Pancreas (tissue), 10 donors: ENCODE data around the gene ZNF385A. TPM values are rescaled to one million over a fixed set of nuclear protein-coding genes. Genes with fewer than 3 reads are reported as not detected.

Experiments used
- ATAC-seq, 4 donors: fragments of 200-7000 bp; cut with Tn5 transposase; one replicate each; pipeline versions ENCODE4 v1.8.0 to v1.9.1; 2020; ENCODE audit warnings: mild to moderate bottlenecking in 4 of 4, moderate library complexity in 4 of 4
- DNase-seq, 6 donors: peaks; one replicate each; pipeline ENCODE4 v3.0.0-alpha.2; 2020
- FAIRE-seq: peaks from 2 replicates; lab custom pipeline; 2012; peaks lifted over from hg19 to GRCh38; lab: Jason Lieb, UNC
- H3K27ac ChIP-seq, 4 donors: fragments of 200-600 bp; sonication (generic); 1 replicate in 3 of 4; 2 replicates in 1 of 4; pipeline versions ENCODE4 v1.5.0 to v1.8.0; 2020
- H3K27me3 ChIP-seq, 4 donors: fragments of 200-600 bp; one replicate each; pipeline ENCODE4 v1.8.0; 2021
- H3K36me3 ChIP-seq, 3 donors: fragments of 200-600 bp; sonication (generic) in 1 of 3; one replicate each; pipeline versions ENCODE4 v1.5.0 to v1.8.0; 2020 to 2021
- H3K4me1 ChIP-seq, 3 donors: fragments of 200-600 bp; one replicate each; pipeline ENCODE4 v1.8.0; 2021
- H3K4me3 ChIP-seq, 4 donors: fragments of 200-600 bp; sonication (generic) in 2 of 4; one replicate each; pipeline versions ENCODE4 v1.5.0 to v1.8.0; 2020 to 2021
- H3K9me3 ChIP-seq, 4 donors: fragments of 200-600 bp; one replicate each; pipeline ENCODE4 v1.8.0; 2021
- CTCF ChIP-seq, 4 donors: fragments of 200-600 bp; sonication (generic) in 3 of 4; IDR thresholded peaks; one replicate each; pipeline versions ENCODE4 v1.5.0 to v1.8.0; 2021; ENCODE audit warnings: antibody characterized with exemption in 4 of 4
- WGBS, 2 donors: extraction: QIAGEN DNeasy Blood & Tissue Kit; methylation state at CpG; one replicate each; pipeline ENCODE4 v1.1.7; 2013; 5-methylcytosine and 5-hydroxymethylcytosine counted together
- intact Hi-C, 3 donors: fragments of 100-400 bp; cut with DNase I; formaldehyde crosslinking; loops; one replicate each; pipeline versions ENCODE4 v1.11.1 to v1.14.2; 2022
- polyA plus RNA-seq, 2 donors: library from polyadenylated mRNA; stranded (reverse); fragments of 200-250 nt; gene quantifications; one replicate each; pipeline ENCODE4 v1.2.3, GENCODE V29; 2013
- total RNA-seq, 6 donors: library from RNA; stranded (reverse); fragmentation: NEBNext Ultra II Directional in 4 of 6; extraction: Animal tissue kit (Norgen Biotek cat#: 25700) in 4 of 6; gene quantifications; one replicate each; pipeline versions ENCODE4 v1.2.1 to v1.2.4, GENCODE V29; 2021 to 2023
- donor health status: healthy with polysubstance abuse.
- donor health status: DM: no; HTN: no; CAD: no; lungs with moderate emphysema.
- donor health status: DM: no; HTN: no; CAD: no.
- donor health status: control.
- donor health status: control.
- donor health status: Bipolar disorder and iron deficiency.
- donor health status: DM: yes; HTN: yes; CAD: no.
- donor health status: DM: no; HTN: no; CAD: no.
- donor health status: DM: no; HTN: no; CAD: no.
- donor health status: DM: yes; HTN: yes; CAD: no.

ZNF385A gene
- total and polyA plus RNA-seq, 8 donors: 0.59 to 8.2 (median 2.9) TPM

- intact Hi-C loops: no loop called here
- WGBS, 2 donors: 74 to 79% methylated on average over 8 to 10 of the region's 10 CpGs
- Histone ChIP-seq H3K4me3 (no peak overlapping the region), H3K36me3 (no peaks in the 10 kb centered on the region), H3K9me3 (no peaks in the 10 kb centered on the region), H3K27ac (peak overlapping the region in 2 of 4 donors; percentile 9 to 13), H3K27me3 (no peaks in the 10 kb centered on the region), H3K4me1 (peaks cover 9 to 20% (median 12%) of the 10 kb centered on the region in 3 donors)
- TF ChIP-seq CTCF (IDR thresholded peaks at IDR 0.05): no peak
- no peak for DNase-seq
- ATAC-seq: peak in 3 of 4 donors; percentile 31 to 59 (median 44)
- no peak for FAIRE-seq
Measured at GRCh38 chr12:54411391-54412241, 27.1 kb upstream of the ZNF385A start.

- no peak for TF ChIP-seq CTCF (IDR thresholded peaks at IDR 0.05)
- H3K27ac ChIP-seq: no peak overlapping the region
- intact Hi-C loops: no loop called here
- no peak for ATAC-seq
- 88 to 94% methylated on average over 8 of the region's 8 CpGs for whole genome bisulfite sequencing, 2 donors
- no peak for FAIRE-seq
- no peaks in the 10 kb centered on the region for H3K9me3 ChIP-seq
- H3K27me3 ChIP-seq: no peaks in the 10 kb centered on the region
- no peak overlapping the region for H3K4me3 ChIP-seq
- DNase-seq: no peak
- peaks cover 0 to 7% (median 0%) of the 10 kb centered on the region in 3 donors for H3K4me1 ChIP-seq
- H3K36me3 ChIP-seq: no peaks in the 10 kb centered on the region
Measured at GRCh38 chr12:54409267-54409666, 24.7 kb upstream of the ZNF385A start.

- H3K4me3 ChIP-seq: no peak overlapping the region
- FAIRE-seq: no peak
- ATAC-seq: peak in 1 of 4 donors; percentile 51
- 60 to 63% methylated on average over 5 of the region's 5 CpGs for WGBS, 2 donors
- intact Hi-C loops: no loop called here
- H3K27me3 ChIP-seq: no peaks in the 10 kb centered on the region
- H3K9me3 ChIP-seq: no peaks in the 10 kb centered on the region
- no peaks in the 10 kb centered on the region for H3K4me1 ChIP-seq
- H3K36me3 ChIP-seq: peaks cover 0 to 13% (median 0%) of the 10 kb centered on the region in 3 donors
- no peak for DNase-seq
- TF ChIP-seq CTCF (IDR thresholded peaks at IDR 0.05): no peak
- no peak overlapping the region for H3K27ac ChIP-seq
Measured at GRCh38 chr12:54407183-54407905, 22.8 kb upstream of the ZNF385A start.

- Histone ChIP-seq H3K4me1 (no peaks in the 10 kb centered on the region), H3K27me3 (no peaks in the 10 kb centered on the region), H3K27ac (no peak overlapping the region), H3K9me3 (no peaks in the 10 kb centered on the region), H3K4me3 (no peak overlapping the region), H3K36me3 (peaks cover 0 to 26% (median 8%) of the 10 kb centered on the region in 3 donors)
- intact Hi-C loops: no loop called here
- no peak for ATAC-seq
- WGBS, 2 donors: 87% methylated on average over 7 of the region's 7 CpGs
- DNase-seq: no peak
- no peak for FAIRE-seq
- TF ChIP-seq CTCF (IDR thresholded peaks at IDR 0.05): no peak
Measured at GRCh38 chr12:54405573-54405972, 21.0 kb upstream of the ZNF385A start.
